AG04450 (cell line): ENCODE measurements around the gene GALR1. TPM values are rescaled to one million over a fixed set of nuclear protein-coding genes. Genes with fewer than 3 reads are reported as not detected.
A peak's percentile ranks its signal among the peaks of the same experiment; 100 is the strongest.

Source experiments
- CTCF ChIA-PET: fragments of 300-600, 350-600 bp; formaldehyde crosslinking; extraction: SDS; loops from one replicate; lab custom pipeline; 2022; ENCODE audit warnings: antibody characterized with exemption, inconsistent platforms; lab: Charles Lee
- POLR2A ChIA-PET: fragments of 350-600 bp; formaldehyde crosslinking; extraction: SDS; loops from one replicate; lab custom pipeline; 2021; ENCODE audit warnings: antibody characterized with exemption, inconsistent platforms; lab: Yijun Ruan, JAX
- DNase-seq: peaks from one replicate; pipeline ENCODE4 v3.0.0-alpha.2; 2011; ENCODE audit warnings: low read depth, low spot score
- H3K27ac ChIP-seq: one replicate; pipeline ENCODE4 v1.5.1; 2012; ENCODE audit warnings: low read depth, low read length, control low read depth
- H3K27me3 ChIP-seq: one replicate; pipeline ENCODE4 v1.6.0; 2012; ENCODE audit warnings: low read length; ENCODE audit not compliant: control insufficient read depth, insufficient read depth
- H3K4me3 ChIP-seq: 2 replicates; pipeline ENCODE4 v1.5.1; 2011; ENCODE audit warnings: mild to moderate bottlenecking, low read depth, low read length, control low read depth
- H3K9me3 ChIP-seq: 2 replicates; pipeline ENCODE4 v1.5.1; 2012; ENCODE audit warnings: low read length; ENCODE audit not compliant: control insufficient read depth, insufficient read depth
- CTCF ChIP-seq: IDR thresholded peaks from 2 replicates; pipeline ENCODE4 v1.5.1; 2011; ENCODE audit warnings: low read depth, low read length, control low read depth, inconsistent platforms
- polyA plus RNA-seq: library from polyadenylated mRNA; depleted of rRNA; stranded (reverse); fragments of >200 nt; gene quantifications from 2 replicates; pipeline ENCODE4 v1.2.3, GENCODE V29; 2011

GALR1 gene
- polyA plus RNA-seq, 1 experiment, result not detected

GRCh38 chr18:77248873-77249568 is 627 bp upstream of the GALR1 start:
- Histone ChIP-seq H3K4me3 (peak overlapping the region; percentile 32), H3K9me3 (peaks cover 4% of the 10 kb centered on the region; the same call in 1 of the 2 replicates), H3K27me3 (peaks cover 40% of the 10 kb centered on the region), H3K27ac (no peak overlapping the region)
- no peak for DNase-seq
- POLR2A ChIA-PET, result no interaction called here
- TF ChIP-seq CTCF, result no peak
- CTCF ChIA-PET, result interaction anchor here (1.2 kb wide), 1 partner anchor 195 kb away, joined by 3 read pairs; no protein-coding TSS in a partner anchor

- ChIA-PET POLR2A (no interaction called here), CTCF (interaction anchor here (0.8 kb wide), 1 partner anchor 267 kb away, joined by 3 read pairs; no protein-coding TSS in a partner anchor)
- H3K27ac ChIP-seq, result no peak overlapping the region
- no peak for TF ChIP-seq CTCF
- peaks cover 38% of the 10 kb centered on the region for H3K27me3 ChIP-seq
- peaks cover 4% of the 10 kb centered on the region; the same call in 1 of the 2 replicates for H3K9me3 ChIP-seq
- H3K4me3 ChIP-seq, result no peak overlapping the region
- no peak for DNase-seq
Observed at GRCh38 chr18:77250501-77250925, 865 bp downstream of the GALR1 start.

GRCh38 chr18:77250926-77251729 is 1.5 kb downstream of the GALR1 start:
- DNase-seq, result no peak
- CTCF ChIA-PET, result no interaction called here
- Histone ChIP-seq H3K9me3 (peaks cover 4% of the 10 kb centered on the region; the same call in 1 of the 2 replicates), H3K4me3 (no peak overlapping the region), H3K27ac (no peak overlapping the region), H3K27me3 (peaks cover 38% of the 10 kb centered on the region)
- POLR2A ChIA-PET, result no interaction called here
- no peak for TF ChIP-seq CTCF

GRCh38 chr18:77251730-77252050 is 2.0 kb downstream of the GALR1 start:
- peaks cover 4% of the 10 kb centered on the region; the same call in 1 of the 2 replicates for H3K9me3 ChIP-seq
- peaks cover 38% of the 10 kb centered on the region for H3K27me3 ChIP-seq
- no peak overlapping the region for H3K27ac ChIP-seq
- POLR2A ChIA-PET, result no interaction called here
- CTCF ChIA-PET, result no interaction called here
- no peak for DNase-seq
- TF ChIP-seq CTCF, result no peak
- no peak overlapping the region for H3K4me3 ChIP-seq
